CD14-positive monocyte (primary cell): ENCODE data around the gene KLK15. TPM values are rescaled to one million over a fixed set of nuclear protein-coding genes. Genes with fewer than 3 reads are reported as not detected.

Experiments used
- DNase-seq, 3 donors: peaks; one replicate each; pipeline ENCODE4 v3.0.0-alpha.2; 2011 to 2022
- H2AFZ ChIP-seq: 2 replicates; pipeline ENCODE4 v1.6.0; 2012; ENCODE audit warnings: mild to moderate bottlenecking, low read depth, low read length, inconsistent platforms; ENCODE audit not compliant: insufficient read depth, poor library complexity, severe bottlenecking
- H3K27ac ChIP-seq, 2 donors: 1 replicate in 1 of 2; 2 replicates in 1 of 2; pipeline ENCODE4 v1.5.1; 2012 to 2013; ENCODE audit warnings: low read length in 2 of 2, control low read depth in 1 of 2, inconsistent platforms in 1 of 2, low read depth in 1 of 2, mild to moderate bottlenecking in 1 of 2
- H3K27me3 ChIP-seq, 2 donors: one replicate each; pipeline versions ENCODE4 v1.6.0 to v1.6.1; 2011 to 2013; ENCODE audit warnings: low read length in 2 of 2; ENCODE audit not compliant: control insufficient read depth in 2 of 2, insufficient read depth in 2 of 2
- H3K36me3 ChIP-seq, 2 donors: replicated peaks in 1 of 2; 1 replicate in 1 of 2; 2 replicates in 1 of 2; pipeline versions ENCODE4 v1.5.1 to v1.6.1; 2012 to 2013; ENCODE audit warnings: low read length in 2 of 2, control low read depth in 1 of 2, inconsistent platforms in 1 of 2, mild to moderate bottlenecking in 1 of 2; ENCODE audit not compliant: insufficient read depth in 2 of 2, control insufficient read depth in 1 of 2
- H3K4me1 ChIP-seq, 2 donors: 1 replicate in 1 of 2; 2 replicates in 1 of 2; pipeline versions ENCODE4 v1.5.1 to v1.6.1; 2012 to 2013; ENCODE audit warnings: low read length in 2 of 2, control low read depth in 1 of 2, inconsistent platforms in 1 of 2, mild to moderate bottlenecking in 1 of 2, moderate library complexity in 1 of 2; ENCODE audit not compliant: insufficient read depth in 2 of 2, control insufficient read depth in 1 of 2
- H3K4me2 ChIP-seq: replicated peaks from 2 replicates; pipeline ENCODE3; 2012; ENCODE audit warnings: low read length, moderate library complexity, mild to moderate bottlenecking; ENCODE audit not compliant: poor library complexity, severe bottlenecking; ENCODE audit errors: extremely low read depth
- H3K4me3 ChIP-seq, 3 experiments: fragments of 200-600 bp in 1 of 3; sonication (generic) in 1 of 3; replicated peaks in 1 of 3; 1 replicate in 2 of 3; 2 replicates in 1 of 3; pipeline ENCODE4 v1.5.1; 2011 to 2013; ENCODE audit warnings: low read length in 3 of 3, mild to moderate bottlenecking in 3 of 3, control low read depth in 2 of 3, low read depth in 2 of 3, inconsistent platforms in 1 of 3, moderate library complexity in 1 of 3
- H3K79me2 ChIP-seq: 2 replicates; pipeline ENCODE4 v1.6.0; 2012; ENCODE audit warnings: mild to moderate bottlenecking, control low read depth, inconsistent platforms, low read length, moderate library complexity; ENCODE audit not compliant: insufficient read depth
- H3K9ac ChIP-seq: 2 replicates; pipeline ENCODE4 v1.6.0; 2017; ENCODE audit warnings: low read length, mild to moderate bottlenecking; ENCODE audit not compliant: insufficient read depth, poor library complexity, severe bottlenecking
- H3K9me3 ChIP-seq, 2 donors: replicated peaks in 1 of 2; 1 replicate in 1 of 2; 2 replicates in 1 of 2; pipeline versions ENCODE4 v1.5.1 to v1.6.1; 2012 to 2013; ENCODE audit warnings: low read length in 2 of 2, control low read depth in 1 of 2; ENCODE audit not compliant: control insufficient read depth in 1 of 2, insufficient read depth in 1 of 2
- H4K20me1 ChIP-seq: 2 replicates; pipeline ENCODE4 v1.6.0; 2012; ENCODE audit warnings: mild to moderate bottlenecking, low read length, control low read depth, moderate library complexity; ENCODE audit not compliant: insufficient read depth
- H3K27ac Mint-ChIP-seq, 7 donors: one replicate each; pipeline ENCODE4 v1.8.0; 2020; ENCODE audit warnings: mild to moderate bottlenecking in 7 of 7, mixed read lengths in 7 of 7, moderate library complexity in 6 of 7, inconsistent platforms in 2 of 7
- H3K27me3 Mint-ChIP-seq, 3 donors: one replicate each; pipeline ENCODE4 v1.8.0; 2021 to 2022; ENCODE audit warnings: low read depth in 3 of 3, mild to moderate bottlenecking in 3 of 3, mixed read lengths in 3 of 3, moderate library complexity in 3 of 3, inconsistent platforms in 1 of 3
- H3K36me3 Mint-ChIP-seq, 2 donors: one replicate each; pipeline ENCODE4 v1.8.0; 2020; ENCODE audit warnings: mixed read lengths in 2 of 2, inconsistent platforms in 1 of 2, mild to moderate bottlenecking in 1 of 2
- H3K4me1 Mint-ChIP-seq: one replicate; pipeline ENCODE4 v1.8.0; 2020; ENCODE audit warnings: mild to moderate bottlenecking, mixed read lengths
- H3K4me3 Mint-ChIP-seq, 2 donors: one replicate each; pipeline ENCODE4 v1.8.0; 2020; ENCODE audit warnings: mild to moderate bottlenecking in 2 of 2, mixed read lengths in 2 of 2, moderate library complexity in 1 of 2
- H3K9me3 Mint-ChIP-seq, 7 donors: one replicate each; pipeline ENCODE4 v1.8.0; 2020 to 2022; ENCODE audit warnings: mixed read lengths in 7 of 7, mild to moderate bottlenecking in 6 of 7, moderate library complexity in 6 of 7, inconsistent platforms in 2 of 7
- CTCF ChIP-seq: fragments of 200-600 bp; IDR thresholded peaks from one replicate; pipeline ENCODE4 v1.8.0; 2022; ENCODE audit warnings: antibody characterized with exemption, mild to moderate bottlenecking
- WGBS: methylation state at CpG from one replicate; pipeline ENCODE4 v1.1.5; 2013; ENCODE audit warnings: missing lambda C conversion rate; ENCODE audit not compliant: insufficient coverage; 5-methylcytosine and 5-hydroxymethylcytosine counted together
- intact Hi-C, 2 donors: fragments of 100-400 bp; cut with micrococcal nuclease; formaldehyde crosslinking; loops; one replicate each; pipeline versions ENCODE4 v1.15.0 to v1.15.1; 2023
- polyA plus RNA-seq, 3 donors: library from polyadenylated mRNA; depleted of rRNA in 1 of 3; unstranded in 2 of 3; stranded (reverse) in 1 of 3; fragments of 300-500 nt in 2 of 3; fragments of >200 nt in 1 of 3; fragmentation: Illumina TruSeq in 2 of 3; gene quantifications; 1 replicate in 2 of 3; 2 replicates in 1 of 3; pipeline ENCODE4 v1.2.3, GENCODE V29; 2012 to 2021

KLK15 gene
- polyA plus RNA-seq, 3 donors, result not detected

- intact Hi-C loops, result no loop called here
- Histone ChIP-seq H3K79me2 (peaks cover 37% of the 10 kb centered on the region), H3K4me1 (peaks cover 3 to 4% of the 10 kb centered on the region in 2 donors), H3K9ac (no peak overlapping the region), H3K4me2 (no peak overlapping the region), H4K20me1 (no peaks in the 10 kb centered on the region), H3K4me3 (no peak overlapping the region), H3K27ac (no peak overlapping the region), H2AFZ (no peak overlapping the region), H3K9me3 (no peaks in the 10 kb centered on the region), H3K36me3 (peaks cover 20 to 36% of the 10 kb centered on the region in 2 donors), H3K27me3 (no peaks in the 10 kb centered on the region)
- H3K27me3 Mint-ChIP-seq, result peaks cover 0 to 4% (median 0%) of the 10 kb centered on the region in 3 donors
- 92% methylated on average over 17 of the region's 18 CpGs for WGBS
- TF ChIP-seq CTCF, result no peak
- DNase-seq, result no peak
- peak overlapping the region in 2 of 7 donors; percentile 15 to 65 for H3K27ac Mint-ChIP-seq
- peaks cover 6% of the 10 kb centered on the region for H3K4me1 Mint-ChIP-seq
- H3K36me3 Mint-ChIP-seq, result peaks cover 27 to 58% of the 10 kb centered on the region in 2 donors
- no peaks in the 10 kb centered on the region for H3K9me3 Mint-ChIP-seq
- no peak overlapping the region for H3K4me3 Mint-ChIP-seq
These were observed 35.4 kb downstream of the KLK15 start for GRCh38 chr19:50797781-50798658.

GRCh38 chr19:50797429-50797780 is 36.0 kb downstream of the KLK15 start:
- H3K27me3 ChIP-seq, result no peaks in the 10 kb centered on the region
- WGBS, result 100% methylated on average over 4 of the region's 7 CpGs

More at GRCh38 chr19:50797429-50797780, 36.0 kb downstream of the KLK15 start:
- Histone ChIP-seq H3K9ac (no peak overlapping the region), H3K79me2 (peaks cover 30% of the 10 kb centered on the region), H3K4me3 (no peak overlapping the region), H3K4me2 (no peak overlapping the region), H2AFZ (no peak overlapping the region), H3K27ac (no peak overlapping the region), H3K4me1 (no peaks in the 10 kb centered on the region), H3K36me3 (peaks cover 20 to 36% of the 10 kb centered on the region in 2 donors), H4K20me1 (no peaks in the 10 kb centered on the region), H3K9me3 (no peaks in the 10 kb centered on the region)
- H3K9me3 Mint-ChIP-seq, result no peaks in the 10 kb centered on the region
- peak overlapping the region in 1 of 7 donors; percentile 15 for H3K27ac Mint-ChIP-seq
- no peak overlapping the region for H3K4me3 Mint-ChIP-seq
- peaks cover 2% of the 10 kb centered on the region for H3K4me1 Mint-ChIP-seq
- no peak for TF ChIP-seq CTCF
- H3K36me3 Mint-ChIP-seq, result peaks cover 27 to 58% of the 10 kb centered on the region in 2 donors
- intact Hi-C loops, result no loop called here
- peaks cover 0 to 4% (median 0%) of the 10 kb centered on the region in 3 donors for H3K27me3 Mint-ChIP-seq
- DNase-seq, result no peak
